SJSA1 (cell line): ENCODE measurements around the gene ODF2. TPM values are rescaled to one million over a fixed set of nuclear protein-coding genes. Genes with fewer than 3 reads are reported as not detected.

Experiments
- DNase-seq, 2 experiments: peaks; one replicate each; pipeline ENCODE4 v3.0.0-alpha.2; 2015 to 2020; ENCODE audit warnings: low spot score in 2 of 2, low read depth in 1 of 2
- H3K27ac ChIP-seq: fragments of 250-450 bp; sonication (Bioruptor Pico); 2 replicates; pipeline ENCODE4 v1.5.1; 2020; ENCODE audit warnings: mild to moderate bottlenecking, moderate library complexity
- H3K27me3 ChIP-seq: fragments of 250-450 bp; sonication (Bioruptor Pico); replicated peaks from 2 replicates; pipeline ENCODE4 v1.5.1; 2020; ENCODE audit warnings: mild to moderate bottlenecking, moderate library complexity
- H3K36me3 ChIP-seq: fragments of 250-450 bp; sonication (Bioruptor Pico); 2 replicates; pipeline ENCODE4 v1.5.1; 2020; ENCODE audit warnings: mild to moderate bottlenecking
- H3K4me1 ChIP-seq: fragments of 250-450 bp; sonication (Bioruptor Pico); replicated peaks from 2 replicates; pipeline ENCODE4 v1.6.1; 2021; ENCODE audit warnings: mild to moderate bottlenecking
- H3K4me3 ChIP-seq: fragments of 250-450 bp; sonication (Bioruptor Pico); 2 replicates; pipeline ENCODE4 v1.5.1; 2020; ENCODE audit warnings: mild to moderate bottlenecking
- H3K9me3 ChIP-seq: fragments of 250-450 bp; sonication (Bioruptor Pico); replicated peaks from 2 replicates; pipeline ENCODE4 v1.5.1; 2020; ENCODE audit warnings: mild to moderate bottlenecking
- total RNA-seq: library from RNA; depleted of rRNA; stranded (reverse); fragments of >200 nt; shearing (Covaris generic); gene quantifications from 2 replicates; pipeline ENCODE4 v1.2.3, GENCODE V29; 2014; rRNA removed

ODF2 gene
- total RNA-seq, 1 experiment from 2014 or later, result 56.9 TPM

GRCh38 chr9:128540634-128541360 lies 85.0 kb downstream of the ODF2 start:
- no peak for DNase-seq
- Histone ChIP-seq H3K27me3 (no peaks in the 10 kb centered on the region), H3K27ac (no peak overlapping the region), H3K36me3 (peaks cover 55% of the 10 kb centered on the region), H3K9me3 (no peaks in the 10 kb centered on the region), H3K4me1 (no peaks in the 10 kb centered on the region), H3K4me3 (no peak overlapping the region)

GRCh38 chr9:128546504-128546903 lies 90.7 kb downstream of the ODF2 start:
- Histone ChIP-seq H3K4me1 (peaks cover 7% of the 10 kb centered on the region), H3K9me3 (no peaks in the 10 kb centered on the region), H3K27me3 (no peaks in the 10 kb centered on the region), H3K36me3 (0 out of 2 replicates have a peak, but pooled peaks cover 4% of the 10 kb centered on the region), H3K4me3 (no peak overlapping the region), H3K27ac (no peak overlapping the region)
- no peak for DNase-seq

- Histone ChIP-seq H3K9me3 (no peaks in the 10 kb centered on the region), H3K36me3 (peaks cover 8% of the 10 kb centered on the region), H3K27me3 (no peaks in the 10 kb centered on the region), H3K4me3 (no peak overlapping the region), H3K27ac (no peak overlapping the region), H3K4me1 (peaks cover 15% of the 10 kb centered on the region)
- DNase-seq, result no peak
These were observed 93.1 kb downstream of the ODF2 start for GRCh38 chr9:128548876-128549275.

GRCh38 chr9:128550226-128550625 lies 94.4 kb downstream of the ODF2 start:
- Histone ChIP-seq H3K4me3 (no peak overlapping the region), H3K36me3 (peaks cover 11% of the 10 kb centered on the region), H3K27me3 (no peaks in the 10 kb centered on the region), H3K9me3 (no peaks in the 10 kb centered on the region), H3K4me1 (peaks cover 29% of the 10 kb centered on the region), H3K27ac (no peak overlapping the region)
- DNase-seq, result no peak

Other genes starting within 250 kb of the ODF2 start
- gene GOLGA2, start 180.0 kb upstream of the ODF2 start, total RNA-seq, result 76.2 and 78.6 TPM in 2 replicates
- 25.4 and 26.7 TPM in 2 replicates for gene SWI5, start 179.7 kb upstream of the ODF2 start, total RNA-seq
- 8.4 and 18.3 TPM in 2 replicates for gene TRUB2, start 133.6 kb upstream of the ODF2 start, total RNA-seq
- 27.8 and 36.6 TPM in 2 replicates for gene COQ4, start 133.2 kb upstream of the ODF2 start, total RNA-seq
- gene SLC27A4, start 115.5 kb upstream of the ODF2 start, total RNA-seq, result 23.3 and 26.4 TPM in 2 replicates
- gene URM1, start 84.6 kb upstream of the ODF2 start, total RNA-seq, result 22.7 and 35.0 TPM in 2 replicates
- 24.7 and 29.9 TPM in 2 replicates for gene CERCAM, start 35.1 kb upstream of the ODF2 start, total RNA-seq
- gene GLE1, start 48.7 kb downstream of the ODF2 start, total RNA-seq, result 31.3 and 49.3 TPM in 2 replicates
- 165 and 181 TPM in 2 replicates for gene SPTAN1, start 96.6 kb downstream of the ODF2 start, total RNA-seq
- gene DYNC2I2, start 200.8 kb downstream of the ODF2 start, total RNA-seq, result 79.8 and 85.3 TPM in 2 replicates
- gene SET, start 233.2 kb downstream of the ODF2 start, total RNA-seq, result 538 and 648 TPM in 2 replicates
- 9.5 and 13.6 TPM in 2 replicates for gene PKN3, start 246.5 kb downstream of the ODF2 start, total RNA-seq